Trophoblast cell (in vitro differentiated cells and primary cell): ENCODE results near the gene KSR1.

Experiments
- DNase-seq, 2 donors: peaks; one replicate each; pipeline ENCODE4 v3.0.0-alpha.2; 2016
- H2AFZ ChIP-seq: 2 replicates; pipeline ENCODE4 v1.6.1; 2013; ENCODE audit warnings: low read length, moderate library complexity, mild to moderate bottlenecking; ENCODE audit not compliant: insufficient read depth, poor library complexity
- H2AK5ac ChIP-seq: 2 replicates; pipeline ENCODE4 v1.6.1; 2013; ENCODE audit warnings: mild to moderate bottlenecking, low read length
- H2BK120ac ChIP-seq: 2 replicates; pipeline ENCODE4 v1.6.1; 2013; ENCODE audit warnings: low read length, mild to moderate bottlenecking, moderate library complexity; ENCODE audit not compliant: insufficient read depth, poor library complexity
- H2BK12ac ChIP-seq: 2 replicates; pipeline ENCODE4 v1.6.1; 2013; ENCODE audit warnings: mild to moderate bottlenecking, low read length, moderate library complexity
- H2BK5ac ChIP-seq: 2 replicates; pipeline ENCODE4 v1.6.1; 2013; ENCODE audit warnings: low read length, low read depth, moderate library complexity, mild to moderate bottlenecking; ENCODE audit not compliant: poor library complexity
- H3K14ac ChIP-seq: 2 replicates; pipeline ENCODE4 v1.6.1; 2013; ENCODE audit warnings: mild to moderate bottlenecking, low read length
- H3K18ac ChIP-seq: 2 replicates; pipeline ENCODE4 v1.6.1; 2013; ENCODE audit warnings: mild to moderate bottlenecking, low read length
- H3K23ac ChIP-seq: 2 replicates; pipeline ENCODE4 v1.6.1; 2013; ENCODE audit warnings: low read length
- H3K27ac ChIP-seq: 2 replicates; pipeline ENCODE4 v1.5.1; 2013; ENCODE audit warnings: low read depth, mild to moderate bottlenecking, inconsistent platforms, low read length, moderate library complexity
- H3K27me3 ChIP-seq: 2 replicates; pipeline ENCODE4 v1.6.1; 2013; ENCODE audit warnings: inconsistent platforms, mild to moderate bottlenecking, low read length, moderate library complexity; ENCODE audit not compliant: insufficient read depth
- H3K36me3 ChIP-seq, 2 experiments: 1 replicate in 1 of 2; 2 replicates in 1 of 2; pipeline ENCODE4 v1.6.1; 2013; ENCODE audit warnings: low read length in 2 of 2, mild to moderate bottlenecking in 2 of 2, moderate library complexity in 1 of 2; ENCODE audit not compliant: insufficient read depth in 2 of 2, control insufficient read depth in 1 of 2
- H3K4ac ChIP-seq: 2 replicates; pipeline ENCODE4 v1.6.1; 2013; ENCODE audit warnings: low read depth, mild to moderate bottlenecking, low read length, moderate library complexity
- H3K4me1 ChIP-seq, 2 experiments: 1 replicate in 1 of 2; 2 replicates in 1 of 2; pipeline ENCODE4 v1.6.1; 2013; ENCODE audit warnings: low read length in 2 of 2, mild to moderate bottlenecking in 2 of 2, moderate library complexity in 1 of 2; ENCODE audit not compliant: insufficient read depth in 2 of 2, control insufficient read depth in 1 of 2
- H3K4me2 ChIP-seq: 2 replicates; pipeline ENCODE4 v1.6.1; 2013; ENCODE audit warnings: inconsistent platforms, mild to moderate bottlenecking, low read length, moderate library complexity
- H3K4me3 ChIP-seq: 2 replicates; pipeline ENCODE4 v1.5.1; 2013; ENCODE audit warnings: mild to moderate bottlenecking, low read depth, low read length, inconsistent platforms
- H3K79me1 ChIP-seq: one replicate; pipeline ENCODE4 v1.6.1; 2013; ENCODE audit warnings: low read length
- H3K79me2 ChIP-seq: 2 replicates; pipeline ENCODE4 v1.6.1; 2013; ENCODE audit warnings: low read length, mild to moderate bottlenecking; ENCODE audit not compliant: control insufficient read depth, insufficient read depth, poor library complexity
- H3K9ac ChIP-seq: 2 replicates; pipeline ENCODE4 v1.6.1; 2013; ENCODE audit warnings: mild to moderate bottlenecking, low read length
- H3K9me3 ChIP-seq: 2 replicates; pipeline ENCODE4 v1.6.1; 2013; ENCODE audit warnings: low read depth, mild to moderate bottlenecking, control low read depth, inconsistent platforms, low read length; ENCODE audit not compliant: insufficient read depth
- H4K12ac ChIP-seq: 2 replicates; pipeline ENCODE4 v1.6.1; 2013; ENCODE audit warnings: low read depth, mild to moderate bottlenecking, low read length, moderate library complexity
- H4K8ac ChIP-seq: 2 replicates; pipeline ENCODE4 v1.6.1; 2013; ENCODE audit warnings: low read depth, mild to moderate bottlenecking, low read length, moderate library complexity
- H4K91ac ChIP-seq: one replicate; pipeline ENCODE4 v1.6.1; 2013; ENCODE audit warnings: low read depth, mild to moderate bottlenecking, low read length, moderate library complexity
- WGBS: extraction: QIAGEN DNeasy Blood & Tissue Kit; methylation state at CpG from one replicate; pipeline ENCODE4 v1.1.7; 2013; ENCODE audit warnings: missing lambda C conversion rate; ENCODE audit not compliant: insufficient read length, insufficient coverage; ENCODE audit errors: extremely low coverage; 5-methylcytosine and 5-hydroxymethylcytosine counted together

The KSR1 gene

DNA sequence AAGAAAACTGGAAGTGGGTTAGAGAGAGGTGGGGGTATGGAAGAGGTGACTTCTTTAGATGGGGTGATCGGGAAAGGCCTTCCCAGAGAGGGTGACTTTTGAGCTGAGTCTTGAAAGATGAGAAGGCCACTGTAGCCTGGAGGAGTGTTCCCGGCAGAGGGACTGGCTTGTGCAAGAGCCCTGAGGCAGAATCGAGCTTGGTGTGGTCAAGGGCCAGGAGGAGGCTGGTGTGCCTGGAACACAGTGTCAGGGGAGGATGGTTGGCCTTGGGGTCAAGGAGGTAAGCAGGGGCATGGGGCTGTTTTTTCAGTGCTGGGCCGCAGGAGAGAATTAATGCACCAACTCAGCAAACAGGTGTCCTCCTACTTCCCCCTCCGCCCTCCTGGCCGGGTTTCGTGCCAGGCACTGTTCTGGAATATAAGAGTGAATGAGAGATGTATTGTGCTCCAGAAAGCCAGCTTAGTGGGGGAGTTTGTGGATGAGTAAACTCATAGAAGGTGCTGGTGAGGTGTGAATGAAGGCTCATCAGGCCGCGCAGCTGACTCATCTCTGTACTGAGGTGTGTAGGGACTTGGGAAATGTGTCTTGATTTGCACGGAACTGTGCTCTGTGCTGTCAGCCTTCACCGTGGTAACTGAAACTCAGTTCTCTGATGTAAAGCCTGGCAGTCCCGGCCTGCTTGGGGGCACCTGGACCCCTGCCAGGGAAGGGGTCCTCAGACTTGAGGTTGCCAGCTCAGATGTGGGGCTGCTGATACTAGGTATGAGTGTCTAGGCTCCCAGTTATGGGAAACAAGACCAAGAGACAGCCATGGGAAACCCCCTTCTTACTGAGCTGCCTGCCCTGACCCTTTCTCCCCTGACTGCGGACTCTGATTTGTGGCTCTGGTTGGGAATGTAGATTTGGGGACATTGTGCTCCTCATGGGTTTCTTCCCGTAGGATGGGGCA, 15.3 kb downstream of the KSR1 start:
- Histone ChIP-seq H3K4ac (peak overlapping the region; percentile 5), H3K9me3 (no peaks in the 10 kb centered on the region), H3K4me3 (no peak overlapping the region), H3K4me2 (no peak overlapping the region), H3K36me3 (no peaks in the 10 kb centered on the region), H3K27me3 (no peaks in the 10 kb centered on the region), H2BK12ac (no peak overlapping the region), H2AFZ (no peak overlapping the region), H2BK120ac (no peak overlapping the region), H3K4me1 (peaks cover 23% of the 10 kb centered on the region in 2 experiments), H3K79me2 (peaks cover 8% of the 10 kb centered on the region), H2AK5ac (no peak overlapping the region), H2BK5ac (no peak overlapping the region), H3K79me1 (no peaks in the 10 kb centered on the region), H3K14ac (no peak overlapping the region), H4K12ac (no peak overlapping the region), H3K9ac (no peak overlapping the region), H3K18ac (no peak overlapping the region), H3K27ac (no peak overlapping the region), H4K91ac (no peak overlapping the region), H4K8ac (no peak overlapping the region), H3K23ac (no peak overlapping the region)
- DNase-seq = peak; percentile 88 to 93
- WGBS = no CpG with 5 or more reads among the region's 14 CpGs

DNA sequence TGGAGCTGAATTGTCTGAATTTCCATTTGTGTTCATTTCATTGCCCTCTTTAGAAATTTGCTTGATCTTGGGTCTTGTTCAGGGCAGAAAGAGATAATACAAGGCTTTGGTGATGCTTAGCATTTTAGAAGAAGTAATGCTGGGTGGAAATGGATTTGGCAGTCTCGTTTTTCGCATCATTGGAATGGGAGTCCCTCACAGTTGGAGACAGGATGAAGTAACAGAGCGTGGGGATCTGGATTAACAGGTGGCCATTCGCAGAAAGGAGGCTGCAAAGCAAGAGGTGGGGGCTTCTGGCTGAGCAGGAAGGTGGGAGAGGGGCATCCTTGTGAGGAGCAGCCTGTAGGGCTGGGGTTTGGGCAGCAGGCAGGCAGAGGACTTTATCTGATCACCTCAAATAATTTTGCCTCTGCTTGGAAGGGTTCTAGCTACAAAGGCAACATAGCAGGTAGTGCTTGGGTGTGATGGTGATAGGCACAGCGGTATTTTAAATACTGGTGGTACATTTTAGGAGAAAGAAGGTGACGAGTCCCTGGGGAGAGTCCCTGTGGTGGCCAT, 17.0 kb downstream of the KSR1 start:
- H3K79me1 ChIP-seq = no peaks in the 10 kb centered on the region
- H3K27ac ChIP-seq = no peak overlapping the region
- H3K9me3 ChIP-seq = no peaks in the 10 kb centered on the region
- no peak overlapping the region for H3K4me2 ChIP-seq
- no peaks in the 10 kb centered on the region for H3K27me3 ChIP-seq
- no peak overlapping the region for H3K23ac ChIP-seq
- no peak overlapping the region for H3K4ac ChIP-seq
- H3K4me3 ChIP-seq = no peak overlapping the region
- H2BK5ac ChIP-seq = no peak overlapping the region
- no peak overlapping the region for H4K91ac ChIP-seq
- no peak overlapping the region for H3K14ac ChIP-seq
- no peaks in the 10 kb centered on the region for H3K36me3 ChIP-seq
- no peak overlapping the region for H2BK120ac ChIP-seq
- no peak overlapping the region for H4K8ac ChIP-seq
- no peak overlapping the region for H4K12ac ChIP-seq
- no peak overlapping the region for H2AK5ac ChIP-seq
- no peak overlapping the region for H2BK12ac ChIP-seq
- WGBS = no CpG with 5 or more reads among the region's 6 CpGs
- H3K4me1 ChIP-seq = peaks cover 27 to 31% of the 10 kb centered on the region in 2 experiments
- no peak overlapping the region for H3K18ac ChIP-seq
- no peak overlapping the region for H3K9ac ChIP-seq
- peaks cover 6% of the 10 kb centered on the region for H3K79me2 ChIP-seq
- DNase-seq = peak in 1 of 2 donors; percentile 52
- H2AFZ ChIP-seq = no peak overlapping the region

GRCh38 chr17:27473748-27474609, 17.7 kb downstream of the KSR1 start:
- Histone ChIP-seq H3K18ac (no peak overlapping the region), H4K91ac (no peak overlapping the region), H2BK120ac (no peak overlapping the region), H3K9ac (no peak overlapping the region), H3K4me3 (no peak overlapping the region), H3K36me3 (no peaks in the 10 kb centered on the region), H3K14ac (no peak overlapping the region), H3K27ac (no peak overlapping the region), H3K4me2 (no peak overlapping the region), H2BK5ac (no peak overlapping the region), H4K12ac (no peak overlapping the region), H3K79me1 (no peaks in the 10 kb centered on the region), H2AK5ac (no peak overlapping the region), H3K27me3 (no peaks in the 10 kb centered on the region), H2AFZ (no peak overlapping the region), H3K9me3 (no peaks in the 10 kb centered on the region), H3K23ac (no peak overlapping the region), H3K4me1 (peaks cover 26 to 27% of the 10 kb centered on the region in 2 experiments), H3K79me2 (peaks cover 4% of the 10 kb centered on the region), H2BK12ac (no peak overlapping the region), H4K8ac (no peak overlapping the region), H3K4ac (no peak overlapping the region)
- no CpG with 5 or more reads among the region's 8 CpGs for WGBS
- DNase-seq = no peak

DNA sequence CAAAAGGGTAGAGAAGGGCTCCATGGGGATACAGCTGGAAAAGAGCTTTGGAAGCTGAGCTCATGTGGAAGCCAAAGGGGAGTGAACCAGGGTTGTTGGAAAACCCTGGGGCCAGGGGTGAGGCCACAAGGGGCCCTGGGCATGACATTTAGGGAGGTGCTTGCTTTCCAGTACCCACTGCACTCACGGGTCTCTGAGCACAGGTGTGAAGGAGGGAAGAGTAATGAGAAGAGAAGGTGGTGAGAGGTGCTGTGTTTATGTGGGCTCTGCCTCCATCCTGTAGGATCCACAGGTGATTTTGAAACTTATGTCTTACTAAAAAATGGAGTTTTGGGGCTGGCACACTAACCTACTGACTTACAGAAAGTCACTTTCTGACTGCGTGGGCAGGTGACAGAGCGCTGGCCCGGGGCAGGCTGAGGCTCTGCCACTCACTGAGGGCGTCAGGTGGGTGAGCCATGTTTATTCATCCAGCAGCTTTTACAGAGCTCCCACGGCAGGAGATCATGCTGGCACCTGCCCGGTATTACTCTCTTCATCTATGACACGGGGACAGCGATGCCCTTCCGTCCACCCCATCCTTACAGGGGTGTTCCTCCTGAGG, 18.9 kb downstream of the KSR1 start:
- Histone ChIP-seq H3K4me1 (peaks cover 26 to 27% of the 10 kb centered on the region in 2 experiments), H2AFZ (no peak overlapping the region), H4K91ac (no peak overlapping the region), H3K27ac (no peak overlapping the region), H3K4me2 (no peak overlapping the region), H3K27me3 (no peaks in the 10 kb centered on the region), H2BK120ac (no peak overlapping the region), H4K8ac (no peak overlapping the region), H3K14ac (no peak overlapping the region), H3K18ac (no peak overlapping the region), H3K9ac (no peak overlapping the region), H3K4me3 (no peak overlapping the region), H4K12ac (no peak overlapping the region), H3K36me3 (no peaks in the 10 kb centered on the region), H3K4ac (peak overlapping the region; percentile 49), H2BK5ac (no peak overlapping the region), H3K79me1 (no peaks in the 10 kb centered on the region), H2AK5ac (no peak overlapping the region), H3K23ac (no peak overlapping the region), H3K9me3 (no peaks in the 10 kb centered on the region), H2BK12ac (no peak overlapping the region), H3K79me2 (peaks cover 2% of the 10 kb centered on the region)
- DNase-seq = no peak
- no CpG with 5 or more reads among the region's 10 CpGs for WGBS
